ENCODE data around the gene FSTL4. TPM values are rescaled to one million over a fixed set of nuclear protein-coding genes. Genes with fewer than 3 reads are reported as not detected.

The FSTL4 gene
- polyA plus RNA-seq, 1 donor (not counting 4 experiments of a cell fraction or from before 2014, with no cell fraction given) = 1.7 TPM

DNA sequence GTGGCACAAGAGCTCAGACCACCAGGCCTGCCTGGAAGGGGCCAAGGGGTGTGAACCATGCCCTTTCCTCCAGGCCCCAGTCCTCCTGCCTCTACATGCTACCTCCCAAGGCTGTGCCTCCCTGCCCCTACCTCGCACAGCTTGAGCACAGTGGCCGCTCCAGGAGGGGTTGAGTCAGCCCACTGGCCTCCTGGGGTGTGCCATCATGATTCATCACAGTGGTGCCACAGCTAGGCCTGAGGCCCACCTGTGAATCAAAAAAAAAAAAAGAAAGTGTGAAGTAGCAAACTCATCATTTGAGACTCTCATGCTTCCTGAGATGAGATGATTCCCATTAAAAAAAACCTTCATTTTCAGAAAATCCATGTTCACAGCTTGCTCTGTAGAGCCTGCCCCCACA is 320.0 kb downstream of the FSTL4 start:
- H2AFZ ChIP-seq (ENCODE audit: control insufficient read depth, low read length) = no peak overlapping the region
- H3K27ac ChIP-seq (ENCODE audit: control insufficient read depth, insufficient read depth, low read length) = peak overlapping the region; percentile 22
- peak; percentile 79 for FAIRE-seq

DNA sequence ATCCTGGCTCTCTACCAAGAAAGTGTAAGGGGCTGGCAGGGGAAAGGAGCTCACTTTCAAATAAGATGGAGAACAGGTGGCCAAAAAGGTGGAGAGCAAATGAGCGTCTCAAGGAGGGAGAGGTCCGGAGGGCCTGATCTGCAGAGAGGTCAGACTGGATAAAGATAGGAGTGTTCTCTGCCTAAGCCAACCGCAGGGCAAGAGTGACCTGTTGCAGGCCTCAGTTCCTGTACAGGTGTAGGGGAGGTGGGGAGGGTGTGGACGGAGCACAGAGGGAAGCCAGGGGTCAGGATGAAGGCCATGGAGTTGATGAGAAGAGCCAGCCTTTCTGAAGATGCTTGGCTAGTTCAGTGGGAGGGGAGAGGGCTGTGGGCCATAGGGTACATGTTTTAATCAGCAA is 320.8 kb downstream of the FSTL4 start:
- Histone ChIP-seq H3K4me3 (ENCODE audit: control insufficient read depth in 2 of 3, extremely low read depth in 1 of 3, insufficient read depth in 2 of 3, low read depth in 1 of 3, low read length in 3 of 3) (no peak overlapping the region), H3K79me2 (ENCODE audit: control insufficient read depth, insufficient read depth, low read length) (no peaks in the 10 kb centered on the region), H3K9me1 (ENCODE audit: control insufficient read depth, extremely low read depth, insufficient read depth, low read length) (no peaks in the 10 kb centered on the region), H3K9me3 (ENCODE audit: control insufficient read depth, low read depth, low read length) (no peaks in the 10 kb centered on the region), H3K4me2 (ENCODE audit: control insufficient read depth, extremely low read depth, insufficient read depth, low read depth, low read length) (no peak overlapping the region), H3K27ac (ENCODE audit: control insufficient read depth, insufficient read depth, low read length) (no peak overlapping the region), H3K9ac (ENCODE audit: control insufficient read depth, extremely low read depth, insufficient read depth, low read length) (no peak overlapping the region), H2AFZ (ENCODE audit: control insufficient read depth, low read length) (no peak overlapping the region), H3K36me3 (ENCODE audit: control insufficient read depth in 2 of 2, extremely low read depth in 1 of 2, insufficient read depth in 2 of 2, low read length in 2 of 2) (no peaks in the 10 kb centered on the region), H4K20me1 (ENCODE audit: control insufficient read depth, extremely low read depth, insufficient read depth, low read length) (no peaks in the 10 kb centered on the region), H3K27me3 (ENCODE audit: control insufficient read depth, extremely low read depth, insufficient read depth, low read length) (no peaks in the 10 kb centered on the region), H3K4me1 (ENCODE audit: control insufficient read depth, extremely low read depth, insufficient read depth, low read length) (peaks cover 36% of the 10 kb centered on the region)
- DNase-seq (ENCODE audit: low read depth, low spot score) = no peak
- dilution Hi-C loops (cut with MboI; ENCODE audit: extremely low pct_ligation_motif_present, low sequenced_read_pairs) = no loop called here
- TF ChIP-seq EZH2 (IDR thresholded peaks at IDR 0.05; ENCODE audit: low read length) = no peak
- TF ChIP-seq, protein P1, sequence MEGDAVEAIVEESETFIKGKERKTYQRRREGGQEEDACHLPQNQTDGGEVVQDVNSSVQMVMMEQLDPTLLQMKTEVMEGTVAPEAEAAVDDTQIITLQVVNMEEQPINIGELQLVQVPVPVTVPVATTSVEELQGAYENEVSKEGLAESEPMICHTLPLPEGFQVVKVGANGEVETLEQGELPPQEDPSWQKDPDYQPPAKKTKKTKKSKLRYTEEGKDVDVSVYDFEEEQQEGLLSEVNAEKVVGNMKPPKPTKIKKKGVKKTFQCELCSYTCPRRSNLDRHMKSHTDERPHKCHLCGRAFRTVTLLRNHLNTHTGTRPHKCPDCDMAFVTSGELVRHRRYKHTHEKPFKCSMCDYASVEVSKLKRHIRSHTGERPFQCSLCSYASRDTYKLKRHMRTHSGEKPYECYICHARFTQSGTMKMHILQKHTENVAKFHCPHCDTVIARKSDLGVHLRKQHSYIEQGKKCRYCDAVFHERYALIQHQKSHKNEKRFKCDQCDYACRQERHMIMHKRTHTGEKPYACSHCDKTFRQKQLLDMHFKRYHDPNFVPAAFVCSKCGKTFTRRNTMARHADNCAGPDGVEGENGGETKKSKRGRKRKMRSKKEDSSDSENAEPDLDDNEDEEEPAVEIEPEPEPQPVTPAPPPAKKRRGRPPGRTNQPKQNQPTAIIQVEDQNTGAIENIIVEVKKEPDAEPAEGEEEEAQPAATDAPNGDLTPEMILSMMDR (optimal IDR thresholded peaks at IDR 0.05 in 1 of 3, IDR thresholded peaks at IDR 0.05 in 1 of 3, conservative IDR thresholded peaks at IDR 0.05 in 1 of 3; ENCODE audit: extremely low read depth in 1 of 3, insufficient read depth in 2 of 3, low read length in 3 of 3) = no peak
- peak; percentile 39 for FAIRE-seq

More for the DNA sequence above, 320.0 kb downstream of the FSTL4 start:
- H3K27me3 ChIP-seq (ENCODE audit: control insufficient read depth, extremely low read depth, insufficient read depth, low read length) = no peaks in the 10 kb centered on the region
- H3K4me2 ChIP-seq (ENCODE audit: control insufficient read depth, extremely low read depth, insufficient read depth, low read depth, low read length) = peak overlapping the region; percentile 22
- peak; percentile 69 for DNase-seq (ENCODE audit: low read depth, low spot score)
- H3K9me3 ChIP-seq (ENCODE audit: control insufficient read depth, low read depth, low read length) = no peaks in the 10 kb centered on the region
- no peaks in the 10 kb centered on the region for H4K20me1 ChIP-seq (ENCODE audit: control insufficient read depth, extremely low read depth, insufficient read depth, low read length)
- peaks cover 36% of the 10 kb centered on the region for H3K4me1 ChIP-seq (ENCODE audit: control insufficient read depth, extremely low read depth, insufficient read depth, low read length)
- no peak overlapping the region for H3K9ac ChIP-seq (ENCODE audit: control insufficient read depth, extremely low read depth, insufficient read depth, low read length)
- H3K79me2 ChIP-seq (ENCODE audit: control insufficient read depth, insufficient read depth, low read length) = no peaks in the 10 kb centered on the region
- H3K36me3 ChIP-seq (ENCODE audit: control insufficient read depth in 2 of 2, extremely low read depth in 1 of 2, insufficient read depth in 2 of 2, low read length in 2 of 2) = no peaks in the 10 kb centered on the region
- dilution Hi-C loops (cut with MboI; ENCODE audit: extremely low pct_ligation_motif_present, low sequenced_read_pairs) = no loop called here
- no peak for TF ChIP-seq EZH2 (IDR thresholded peaks at IDR 0.05; ENCODE audit: low read length)
- TF ChIP-seq, protein P1 (optimal IDR thresholded peaks at IDR 0.05 in 1 of 3, IDR thresholded peaks at IDR 0.05 in 1 of 3, conservative IDR thresholded peaks at IDR 0.05 in 1 of 3; ENCODE audit: extremely low read depth in 1 of 3, insufficient read depth in 2 of 3, low read length in 3 of 3) = no peak
- no peaks in the 10 kb centered on the region for H3K9me1 ChIP-seq (ENCODE audit: control insufficient read depth, extremely low read depth, insufficient read depth, low read length)
- no peak overlapping the region for H3K4me3 ChIP-seq (ENCODE audit: control insufficient read depth in 2 of 3, extremely low read depth in 1 of 3, insufficient read depth in 2 of 3, low read depth in 1 of 3, low read length in 3 of 3)

Data from keratinocyte (primary cell).